ENCODE data around the gene MRPL49.

GRCh38 chr11:65096926-65097325, 25.2 kb upstream of the MRPL49 start:
- no peak for TF ChIP-seq POLR2A (IDR thresholded peaks at IDR 0.05)
- TF ChIP-seq, protein P1, sequence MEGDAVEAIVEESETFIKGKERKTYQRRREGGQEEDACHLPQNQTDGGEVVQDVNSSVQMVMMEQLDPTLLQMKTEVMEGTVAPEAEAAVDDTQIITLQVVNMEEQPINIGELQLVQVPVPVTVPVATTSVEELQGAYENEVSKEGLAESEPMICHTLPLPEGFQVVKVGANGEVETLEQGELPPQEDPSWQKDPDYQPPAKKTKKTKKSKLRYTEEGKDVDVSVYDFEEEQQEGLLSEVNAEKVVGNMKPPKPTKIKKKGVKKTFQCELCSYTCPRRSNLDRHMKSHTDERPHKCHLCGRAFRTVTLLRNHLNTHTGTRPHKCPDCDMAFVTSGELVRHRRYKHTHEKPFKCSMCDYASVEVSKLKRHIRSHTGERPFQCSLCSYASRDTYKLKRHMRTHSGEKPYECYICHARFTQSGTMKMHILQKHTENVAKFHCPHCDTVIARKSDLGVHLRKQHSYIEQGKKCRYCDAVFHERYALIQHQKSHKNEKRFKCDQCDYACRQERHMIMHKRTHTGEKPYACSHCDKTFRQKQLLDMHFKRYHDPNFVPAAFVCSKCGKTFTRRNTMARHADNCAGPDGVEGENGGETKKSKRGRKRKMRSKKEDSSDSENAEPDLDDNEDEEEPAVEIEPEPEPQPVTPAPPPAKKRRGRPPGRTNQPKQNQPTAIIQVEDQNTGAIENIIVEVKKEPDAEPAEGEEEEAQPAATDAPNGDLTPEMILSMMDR (IDR thresholded peaks at IDR 0.05), result no peak
